ENCODE data around the gene TBC1D14.
A peak's percentile ranks its signal among the peaks of the same experiment; 100 is the strongest.
"Not testable (repeated sequence)": the region's sequence is repeated elsewhere in the genome, so short reads cannot be mapped to it uniquely, and the experiment has no call there.

The TBC1D14 gene

GRCh38 chr4:6910960-6911874, 1.6 kb downstream of the TBC1D14 start:
- no peak for DNase-seq

- not testable (repeated sequence) for DNase-seq
Observed at GRCh38 chr4:6911917-6912316, 2.3 kb downstream of the TBC1D14 start.

GRCh38 chr4:6912441-6912840, 2.8 kb downstream of the TBC1D14 start:
- DNase-seq = no peak

GRCh38 chr4:6913350-6913905, 3.8 kb downstream of the TBC1D14 start:
- no peak for DNase-seq

- no peak for DNase-seq
Observed at GRCh38 chr4:6914448-6914847, 4.8 kb downstream of the TBC1D14 start.

GRCh38 chr4:6915041-6916005, 5.7 kb downstream of the TBC1D14 start:
- DNase-seq = no peak

- no peak for DNase-seq
Observed at GRCh38 chr4:6916069-6916586, 6.5 kb downstream of the TBC1D14 start.

GRCh38 chr4:6916587-6917460, 7.2 kb downstream of the TBC1D14 start:
- peak; percentile 82 for DNase-seq

GRCh38 chr4:6917461-6918271, 8.0 kb downstream of the TBC1D14 start:
- DNase-seq = no peak

GRCh38 chr4:6918338-6918737, 8.7 kb downstream of the TBC1D14 start:
- DNase-seq = no peak

GRCh38 chr4:6920171-6920570, 10.5 kb downstream of the TBC1D14 start:
- DNase-seq = no peak

GRCh38 chr4:6923507-6923906, 13.9 kb downstream of the TBC1D14 start:
- no peak for DNase-seq

- DNase-seq = no peak
Observed at GRCh38 chr4:6924361-6924779, 14.7 kb downstream of the TBC1D14 start.

- no peak for DNase-seq
Observed at GRCh38 chr4:6925357-6925836, 15.8 kb downstream of the TBC1D14 start.

GRCh38 chr4:6926081-6926480, 16.5 kb downstream of the TBC1D14 start:
- DNase-seq = no peak

GRCh38 chr4:6926681-6927478, 17.3 kb downstream of the TBC1D14 start:
- DNase-seq = peak; percentile 64

- no peak for DNase-seq
Observed at GRCh38 chr4:6928081-6928480, 18.5 kb downstream of the TBC1D14 start.

- DNase-seq = no peak
Observed at GRCh38 chr4:6929339-6929811, 19.7 kb downstream of the TBC1D14 start.

GRCh38 chr4:6929812-6930464, 20.3 kb downstream of the TBC1D14 start:
- DNase-seq = no peak

All from CD4-positive, alpha-beta T cell treated with Interleukin-4 for 4 hours (primary cell).